HepG2 (cell line): ENCODE data around the gene HOXA7. TPM values are rescaled to one million over a fixed set of nuclear protein-coding genes. Genes with fewer than 3 reads are reported as not detected.

Experiments
- ATAC-seq: fragments of 200-7000 bp; cut with Tn5 transposase; 3 replicates; pipeline ENCODE4 v1.9.1; 2020; ENCODE audit warnings: mild to moderate bottlenecking, moderate library complexity
- BruUV-seq: library from RNA; stranded (reverse); fragments of 400-500 nt; replicated peaks from 2 replicates; lab custom pipeline; 2021; lab: Mats Ljungman, UMichigan
- CTCF ChIA-PET: fragments of 300-600 bp; formaldehyde crosslinking; extraction: SDS; loops from one replicate; lab custom pipeline; 2021; ENCODE audit warnings: low total read pairs, inconsistent platforms, low intra/inter-chr PET ratio; lab: Yijun Ruan, JAX
- POLR2A ChIA-PET: fragments of 350-600 bp; sonication (Branson Sonifier 250); formaldehyde crosslinking; loops from one replicate; lab custom pipeline; 2020; ENCODE audit warnings: antibody characterized with exemption, inconsistent platforms; lab: Yijun Ruan, JAX
- DNase-seq: peaks from one replicate; pipeline ENCODE4 v3.0.0-alpha.2; 2015; ENCODE audit warnings: low spot score
- FAIRE-seq: peaks from 3 replicates; lab custom pipeline; 2011; peaks lifted over from hg19 to GRCh38; lab: Jason Lieb, UNC
- H2AFZ ChIP-seq: one replicate; pipeline ENCODE4 v1.6.1; 2011; ENCODE audit warnings: low read length, inconsistent platforms
- H3K27ac ChIP-seq: fragments of 300-600 bp; 3 replicates; pipeline ENCODE4 v1.8.0; 2011; ENCODE audit warnings: mixed run types, mild to moderate bottlenecking, mixed read lengths, low read length, inconsistent platforms; ENCODE audit not compliant: insufficient read depth; ENCODE audit errors: extremely low read length
- H3K27me3 ChIP-seq, 2 experiments: fragments of 200-600 bp in 1 of 2; 2 replicates in 1 of 2; 3 replicates in 1 of 2; pipeline versions ENCODE4 v1.6.0 to v1.8.0; 2011; ENCODE audit warnings: low read length in 2 of 2, mild to moderate bottlenecking in 2 of 2, moderate library complexity in 2 of 2, inconsistent platforms in 1 of 2; ENCODE audit not compliant: insufficient read depth in 2 of 2, control insufficient read depth in 1 of 2
- H3K36me3 ChIP-seq, 2 experiments: fragments of 200-600 bp in 1 of 2; replicated peaks in 1 of 2; 2 replicates in 1 of 2; 3 replicates in 1 of 2; pipeline versions ENCODE4 v1.5.1 to v1.8.0; 2011; ENCODE audit warnings: low read length in 2 of 2, inconsistent platforms in 1 of 2; ENCODE audit not compliant: insufficient read depth in 2 of 2, control insufficient read depth in 1 of 2
- H3K4me1 ChIP-seq: 2 replicates; pipeline ENCODE4 v1.5.1; 2012; ENCODE audit warnings: low read length, inconsistent platforms; ENCODE audit not compliant: insufficient read depth
- H3K4me2 ChIP-seq: 2 replicates; pipeline ENCODE4 v1.6.0; 2011; ENCODE audit warnings: low read depth, low read length, inconsistent platforms
- H3K4me3 ChIP-seq, 3 experiments: fragments of 200-600 bp in 1 of 3; sonication (generic), shearing (Covaris generic) in 1 of 3; replicated peaks in 1 of 3; 2 replicates each; pipeline ENCODE4 v1.5.1; 2011 to 2016; ENCODE audit warnings: low read length in 3 of 3, inconsistent platforms in 2 of 3, low read depth in 2 of 3, mild to moderate bottlenecking in 2 of 3, control low read depth in 1 of 3, mixed read lengths in 1 of 3; ENCODE audit not compliant: insufficient read depth in 1 of 3
- H3K79me2 ChIP-seq: one replicate; pipeline ENCODE4 v1.6.1; 2011; ENCODE audit warnings: low read length, inconsistent platforms; ENCODE audit not compliant: insufficient read depth
- H3K9ac ChIP-seq: 2 replicates; pipeline ENCODE4 v1.6.0; 2011; ENCODE audit warnings: mild to moderate bottlenecking, low read depth, low read length, inconsistent platforms; ENCODE audit not compliant: insufficient read depth
- H3K9me3 ChIP-seq: 2 replicates; pipeline ENCODE4 v1.5.1; 2012; ENCODE audit warnings: mild to moderate bottlenecking, low read length
- H4K20me1 ChIP-seq: 2 replicates; pipeline ENCODE4 v1.6.0; 2011; ENCODE audit warnings: inconsistent platforms, mild to moderate bottlenecking, low read length, moderate library complexity; ENCODE audit not compliant: insufficient read depth
- ARID5B ChIP-seq: IDR thresholded peaks from 2 replicates; pipeline ENCODE4 v1.4.0; 2020; ENCODE audit warnings: mild to moderate bottlenecking, missing genetic modification reagents
- BCL6 ChIP-seq: IDR thresholded peaks from 2 replicates; pipeline ENCODE4 v1.6.1; 2016; ENCODE audit warnings: missing genetic modification reagents, missing compliant biosample characterization
- CBX2 ChIP-seq, 2 experiments: fragments of 200-600 bp in 1 of 2; sonication (generic); formaldehyde crosslinking in 1 of 2; IDR thresholded peaks; 2 replicates each; pipeline versions ENCODE4 v1.7.0 to v1.8.1; 2018 to 2022; ENCODE audit warnings: low read depth in 2 of 2, low read length in 1 of 2, mild to moderate bottlenecking in 1 of 2, missing genetic modification reagents in 1 of 2
- CTCF ChIP-seq: sonication (generic); formaldehyde crosslinking; IDR thresholded peaks from 2 replicates; pipeline ENCODE4 v1.5.0; 2020; ENCODE audit warnings: mild to moderate bottlenecking, missing genetic modification reagents, moderate library complexity
- NFKB2 ChIP-seq: sonication (generic); formaldehyde crosslinking; IDR thresholded peaks from 2 replicates; pipeline ENCODE4 v1.4.0; 2020; ENCODE audit warnings: missing genetic modification reagents, borderline replicate concordance
- PPARG ChIP-seq: conservative IDR thresholded peaks from 2 replicates; pipeline ENCODE4 v1.6.1; 2016; ENCODE audit warnings: missing biosample characterization, missing genetic modification reagents
- ZNF383 ChIP-seq: sonication (generic); formaldehyde crosslinking; IDR thresholded peaks from 2 replicates; pipeline ENCODE4 v1.4.0; 2020; ENCODE audit warnings: missing genetic modification reagents, mild to moderate bottlenecking, borderline replicate concordance
- WGBS: methylation state at CpG from one replicate; pipeline ENCODE4 v1.1.6; 2017; ENCODE audit warnings: low lambda C conversion rate; 5-methylcytosine and 5-hydroxymethylcytosine counted together
- in situ Hi-C: cut with HindIII; loops from 2 replicates; pipeline ENCODE4 v1.10.0; 2017; ENCODE audit warnings: low pct_unique_long_range_greater_than_20kb; ENCODE audit not compliant: extremely low pct_ligation_motif_present
- intact Hi-C: fragments of 100-400 bp; cut with micrococcal nuclease; formaldehyde crosslinking; loops from one replicate; pipeline ENCODE4 v1.10.0; 2022; ENCODE audit not compliant: unreplicated experiment
- polyA plus RNA-seq, 8 experiments: library from polyadenylated mRNA; depleted of rRNA in 3 of 8; stranded (reverse) in 7 of 8; unstranded in 1 of 8; fragments of >200 nt; fragmentation: Illumina TruSeq in 4 of 8; extraction: Trizol in 4 of 8; gene quantifications; 2 replicates each; pipeline versions ENCODE4 v1.2.1 to v1.2.3, GENCODE V29; 2011 to 2016; ENCODE audit warnings: low read depth in 4 of 8, missing spikeins in 1 of 8, mixed read lengths in 1 of 8; ENCODE audit not compliant: insufficient read depth in 1 of 8
- total RNA-seq, 5 experiments: library from RNA; depleted of rRNA; stranded (reverse); fragments of >200 nt; fragmentation: Illumina TruSeq; extraction: Trizol; gene quantifications; 2 replicates each; pipeline ENCODE4 v1.2.3, GENCODE V29; 2016; ENCODE audit warnings: low read depth in 1 of 5

Gene HOXA7
- total and polyA plus RNA-seq, 2 of the 13 experiments (the other 11 are each of a cell fraction or from before 2014, with no cell fraction given): 0.05 TPM; not detected in 1

- Histone ChIP-seq H3K27ac (no peak overlapping the region), H3K4me2 (peak overlapping the region; percentile 55; the same call in 1 of the 2 replicates), H3K9me3 (no peaks in the 10 kb centered on the region), H2AFZ (no peak overlapping the region), H4K20me1 (no peaks in the 10 kb centered on the region), H3K4me1 (0 out of 2 replicates have a peak, but pooled peaks cover 4% of the 10 kb centered on the region), H3K79me2 (no peaks in the 10 kb centered on the region), H3K36me3 (no peaks in the 10 kb centered on the region), H3K4me3 (peak overlapping the region in 2 of 3 experiments; percentile 44 to 63; a peak in 3 of 6 replicates), H3K27me3 (peaks cover 2 to 45% of the 10 kb centered on the region in 2 experiments), H3K9ac (no peak overlapping the region)
- POLR2A ChIA-PET: no interaction called here
- in situ Hi-C loops: loop anchor here (25.0 kb wide), 1 partner anchor 1077 kb away; no protein-coding TSS in a partner anchor
- ATAC-seq (peak; percentile 19; the same call in 2 of the 3 replicates), FAIRE-seq (no peak), DNase-seq (no peak)
- WGBS: 59% methylated on average over 33 of the region's 47 CpGs
- CTCF ChIA-PET: no interaction called here
- no TSS peak for BruUV-seq
- intact Hi-C loops: loop anchor here (5.0 kb wide), 1 partner anchor 482 kb away; no protein-coding TSS in a partner anchor
- no peak for TF ChIP-seq ZNF383 (CRISPR knock-in tag)
- peak; percentile 18; the same call in 1 of the 2 replicates for TF ChIP-seq NFKB2 (CRISPR knock-in tag)
- 0 out of 2 replicates have a peak, but pooled peaks have one; percentile 26 for TF ChIP-seq CTCF (CRISPR knock-in tag)
- no peak for TF ChIP-seq ARID5B (CRISPR knock-in tag)
- TF ChIP-seq PPARG: no peak
- TF ChIP-seq CBX2 (IDR thresholded peaks at IDR 0.05; ENCODE audit: low read depth, low read length): no peak
- TF ChIP-seq CBX2 (CRISPR knock-in tag; IDR thresholded peaks at IDR 0.05; ENCODE audit: low read depth): no peak
- TF ChIP-seq BCL6 (CRISPR knock-in tag): peak; percentile 36; the same call in 1 of the 2 replicates
These were observed 8.1 kb upstream of the HOXA7 start for GRCh38 chr7:27164367-27165088.
